ENCODE measurements around the gene CAPN13. TPM values are rescaled to one million over a fixed set of nuclear protein-coding genes. Genes with fewer than 3 reads are reported as not detected.

Gene CAPN13
- total RNA-seq (2022) (11.8 and 12.0 TPM in 2 replicates), Bru-seq, nascent RNA (percentile 47 among the genes with signal in this experiment), BruChase-seq, experiment 1, labeled RNA remaining after a 6-hour chase (percentile 36 among the genes with signal in this experiment), BruChase-seq, experiment 2, labeled RNA remaining after a 2-hour chase (percentile 38 among the genes with signal in this experiment)
- long read RNA-seq, partial matches to known transcripts: 1 of 2 reads
- long read RNA-seq, other reads (novel, unspliced or antisense): 1 of 2 reads

DNA sequence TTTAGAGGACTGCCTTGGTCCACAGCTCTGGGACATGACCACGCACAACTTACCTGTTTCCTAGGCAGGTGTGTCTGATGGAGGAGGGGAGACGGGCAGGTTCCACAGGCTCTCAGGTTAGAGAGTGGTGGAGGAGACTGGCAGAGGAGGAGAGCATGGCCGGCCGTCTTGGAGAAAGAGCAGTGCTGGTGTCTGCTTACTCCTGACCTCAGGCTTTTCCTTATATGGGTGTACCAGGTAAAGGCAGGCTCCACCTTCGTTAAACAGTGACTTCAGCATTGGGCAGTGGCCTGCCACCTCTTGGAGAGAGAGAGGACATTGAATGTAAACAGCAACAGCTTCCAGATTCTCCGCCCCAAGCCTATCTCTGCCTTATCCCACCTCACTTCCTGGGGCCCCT is at the start of gene CAPN13:
TSS of gene CAPN13 (minus strand) at position 198 of the 400 bp plus-strand sequence. CDS start 20,121 bp downstream, outside the sequence.
- Mint-ChIP-seq H3K36me3 (ENCODE audit: insufficient read depth, unreplicated experiment) (peaks cover 6% of the 10 kb centered on the region), H3K9me3 (ENCODE audit: low read depth, unreplicated experiment) (no peaks in the 10 kb centered on the region), H3K27me3 (ENCODE audit: unreplicated experiment) (peaks cover 13% of the 10 kb centered on the region), H3K27ac (ENCODE audit: unreplicated experiment) (peak within 1 kb of the TSS; percentile 74), H3K4me3 (ENCODE audit: low read depth, unreplicated experiment) (peak within 1 kb of the TSS; percentile 44), H3K4me1 (ENCODE audit: low read depth, unreplicated experiment) (peaks cover 16% of the 10 kb centered on the region)
- TF ChIP-seq, protein P1, sequence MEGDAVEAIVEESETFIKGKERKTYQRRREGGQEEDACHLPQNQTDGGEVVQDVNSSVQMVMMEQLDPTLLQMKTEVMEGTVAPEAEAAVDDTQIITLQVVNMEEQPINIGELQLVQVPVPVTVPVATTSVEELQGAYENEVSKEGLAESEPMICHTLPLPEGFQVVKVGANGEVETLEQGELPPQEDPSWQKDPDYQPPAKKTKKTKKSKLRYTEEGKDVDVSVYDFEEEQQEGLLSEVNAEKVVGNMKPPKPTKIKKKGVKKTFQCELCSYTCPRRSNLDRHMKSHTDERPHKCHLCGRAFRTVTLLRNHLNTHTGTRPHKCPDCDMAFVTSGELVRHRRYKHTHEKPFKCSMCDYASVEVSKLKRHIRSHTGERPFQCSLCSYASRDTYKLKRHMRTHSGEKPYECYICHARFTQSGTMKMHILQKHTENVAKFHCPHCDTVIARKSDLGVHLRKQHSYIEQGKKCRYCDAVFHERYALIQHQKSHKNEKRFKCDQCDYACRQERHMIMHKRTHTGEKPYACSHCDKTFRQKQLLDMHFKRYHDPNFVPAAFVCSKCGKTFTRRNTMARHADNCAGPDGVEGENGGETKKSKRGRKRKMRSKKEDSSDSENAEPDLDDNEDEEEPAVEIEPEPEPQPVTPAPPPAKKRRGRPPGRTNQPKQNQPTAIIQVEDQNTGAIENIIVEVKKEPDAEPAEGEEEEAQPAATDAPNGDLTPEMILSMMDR (IDR thresholded peaks at IDR 0.05; ENCODE audit: unreplicated experiment): peak; percentile 31
- intact Hi-C loops (cut with micrococcal nuclease; ENCODE audit: unreplicated experiment): no loop called here
- BruUV-seq (replicated peaks): no TSS peak
- peak; percentile 80 for DNase-seq
- CTCF ChIA-PET: interaction anchor here (1.2 to 1.9 kb wide), 3 partner anchors 25 to 96 kb away, joined by 3 to 10 read pairs (median 3); no protein-coding TSS in a partner anchor

DNA sequence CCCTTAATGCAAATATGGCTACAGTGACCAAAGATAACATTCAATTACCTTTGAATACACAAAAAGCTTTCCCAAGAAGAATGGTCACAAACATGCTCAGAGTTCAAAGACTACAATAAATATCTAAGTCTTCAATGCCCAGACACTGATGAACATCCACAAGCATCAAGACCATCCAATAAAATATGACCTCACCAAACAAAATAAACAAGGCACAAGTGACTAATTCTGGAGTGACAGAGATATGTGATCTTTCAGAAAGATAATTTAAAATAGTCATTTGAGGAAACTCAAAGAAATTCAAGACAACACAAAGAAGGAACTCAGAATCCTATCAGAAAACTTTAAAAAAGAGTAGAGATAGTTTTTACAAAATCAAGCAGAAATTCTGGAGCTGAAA is 40.6 kb upstream of the CAPN13 start:
- TF ChIP-seq, protein P1 (IDR thresholded peaks at IDR 0.05; ENCODE audit: unreplicated experiment): no peak
- Mint-ChIP-seq H3K9me3 (ENCODE audit: low read depth, unreplicated experiment) (peaks cover 3% of the 10 kb centered on the region), H3K27me3 (ENCODE audit: unreplicated experiment) (peaks cover 37% of the 10 kb centered on the region), H3K4me3 (ENCODE audit: low read depth, unreplicated experiment) (no peak overlapping the region), H3K4me1 (ENCODE audit: low read depth, unreplicated experiment) (no peaks in the 10 kb centered on the region), H3K27ac (ENCODE audit: unreplicated experiment) (no peak overlapping the region), H3K36me3 (ENCODE audit: insufficient read depth, unreplicated experiment) (no peaks in the 10 kb centered on the region)
- intact Hi-C loops (cut with micrococcal nuclease; ENCODE audit: unreplicated experiment): no loop called here
- no peak for DNase-seq
- no TSS peak for BruUV-seq (replicated peaks)
- CTCF ChIA-PET: no interaction called here

DNA sequence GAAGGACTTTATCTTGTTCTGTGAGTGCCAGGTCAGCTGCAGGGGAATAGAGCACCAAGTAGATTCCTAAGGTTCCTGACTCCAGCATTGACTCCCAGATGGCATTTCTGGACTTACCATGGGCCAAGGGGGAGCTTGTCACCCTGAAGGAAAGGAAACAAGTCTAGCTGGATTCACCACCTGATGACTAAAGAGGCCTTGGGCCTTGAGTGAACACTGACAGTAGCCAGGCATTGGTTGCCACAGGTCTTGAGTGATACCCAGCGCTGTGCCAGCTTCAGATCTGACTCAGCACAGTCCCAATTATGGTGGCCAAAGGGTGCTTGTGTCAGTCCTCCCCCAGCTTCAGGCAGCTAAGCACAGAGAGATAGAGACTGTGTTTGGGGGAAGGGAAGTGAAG is 40.1 kb upstream of the CAPN13 start:
- no peaks in the 10 kb centered on the region for H3K36me3 Mint-ChIP-seq (ENCODE audit: insufficient read depth, unreplicated experiment)
- no peaks in the 10 kb centered on the region for H3K4me1 Mint-ChIP-seq (ENCODE audit: low read depth, unreplicated experiment)
- peaks cover 37% of the 10 kb centered on the region for H3K27me3 Mint-ChIP-seq (ENCODE audit: unreplicated experiment)
- CTCF ChIA-PET: interaction anchor here (0.6 kb wide), 1 partner anchor 12 kb away, joined by 4 read pairs; no protein-coding TSS in a partner anchor
- peaks cover 3% of the 10 kb centered on the region for H3K9me3 Mint-ChIP-seq (ENCODE audit: low read depth, unreplicated experiment)
- BruUV-seq (replicated peaks): no TSS peak
- no peak overlapping the region for H3K4me3 Mint-ChIP-seq (ENCODE audit: low read depth, unreplicated experiment)
- TF ChIP-seq, protein P1 (IDR thresholded peaks at IDR 0.05; ENCODE audit: unreplicated experiment): no peak
- intact Hi-C loops (cut with micrococcal nuclease; ENCODE audit: unreplicated experiment): no loop called here
- no peak for DNase-seq
- H3K27ac Mint-ChIP-seq (ENCODE audit: unreplicated experiment): no peak overlapping the region

- TF ChIP-seq, protein P1 (IDR thresholded peaks at IDR 0.05; ENCODE audit: unreplicated experiment): no peak
- H3K9me3 Mint-ChIP-seq (ENCODE audit: low read depth, unreplicated experiment): peaks cover 4% of the 10 kb centered on the region
- no peak for DNase-seq
- CTCF ChIA-PET: no interaction called here
- no TSS peak for BruUV-seq (replicated peaks)
- intact Hi-C loops (cut with micrococcal nuclease; ENCODE audit: unreplicated experiment): no loop called here
- no peaks in the 10 kb centered on the region for H3K36me3 Mint-ChIP-seq (ENCODE audit: insufficient read depth, unreplicated experiment)
- H3K27ac Mint-ChIP-seq (ENCODE audit: unreplicated experiment): no peak overlapping the region
- no peaks in the 10 kb centered on the region for H3K4me1 Mint-ChIP-seq (ENCODE audit: low read depth, unreplicated experiment)
- no peak overlapping the region for H3K4me3 Mint-ChIP-seq (ENCODE audit: low read depth, unreplicated experiment)
- H3K27me3 Mint-ChIP-seq (ENCODE audit: unreplicated experiment): no peaks in the 10 kb centered on the region
These were observed 21.3 kb upstream of the CAPN13 start for GRCh38 chr2:30828586-30828985.
